GM23338 (cell line): ENCODE results near the gene TBX18. TPM values are rescaled to one million over a fixed set of nuclear protein-coding genes. Genes with fewer than 3 reads are reported as not detected.

ENCODE experiments used
- ATAC-seq: fragments of 200-7000 bp; cut with Tn5 transposase; 3 replicates; pipeline ENCODE4 v1.9.1; 2020
- DNase-seq: peaks from one replicate; pipeline ENCODE4 v3.0.0-alpha.2; 2015; ENCODE audit warnings: low spot score
- H2AFZ ChIP-seq: fragments of 200-600 bp; sonication (generic); 2 replicates; pipeline ENCODE4 v1.8.0; 2016; ENCODE audit warnings: antibody characterized with exemption, mild to moderate bottlenecking, moderate library complexity
- H3F3A ChIP-seq: fragments of 200-600 bp; sonication (generic); replicated peaks from 2 replicates; pipeline ENCODE4 v1.8.0; 2017; ENCODE audit warnings: antibody characterized with exemption, mixed run types, low read depth
- H3K27ac ChIP-seq: fragments of 200-600 bp; sonication (generic); 2 replicates; pipeline ENCODE4 v1.6.1; 2016; ENCODE audit warnings: low read depth
- H3K27me3 ChIP-seq: fragments of 200-600 bp; sonication (generic); 2 replicates; pipeline ENCODE4 v1.8.0; 2016; ENCODE audit warnings: mild to moderate bottlenecking, mixed run types, moderate library complexity; ENCODE audit not compliant: insufficient read depth
- H3K36me3 ChIP-seq: fragments of 200-600 bp; sonication (generic); 2 replicates; pipeline ENCODE4 v1.8.0; 2016; ENCODE audit warnings: mild to moderate bottlenecking; ENCODE audit not compliant: insufficient read depth
- H3K4me1 ChIP-seq: fragments of 200-600 bp; sonication (generic); 2 replicates; pipeline ENCODE4 v1.8.0; 2016; ENCODE audit warnings: mild to moderate bottlenecking, moderate library complexity; ENCODE audit not compliant: insufficient read depth
- H3K4me2 ChIP-seq: fragments of 200-600 bp; sonication (generic); 2 replicates; pipeline ENCODE4 v1.7.1; 2017; ENCODE audit warnings: mixed run types
- H3K4me3 ChIP-seq: fragments of 200-600 bp; sonication (generic); 2 replicates; pipeline ENCODE4 v1.6.1; 2016; ENCODE audit warnings: mixed run types
- H3K79me2 ChIP-seq: fragments of 200-600 bp; sonication (generic); replicated peaks from 2 replicates; pipeline ENCODE4 v1.8.0; 2017; ENCODE audit warnings: mild to moderate bottlenecking; ENCODE audit not compliant: insufficient read depth
- H3K9me2 ChIP-seq: fragments of 200-600 bp; sonication (generic); 2 replicates; pipeline ENCODE4 v1.8.0; 2017; ENCODE audit not compliant: insufficient read depth
- H4K20me1 ChIP-seq: fragments of 200-600 bp; sonication (generic); replicated peaks from 2 replicates; pipeline ENCODE4 v1.8.0; 2017; ENCODE audit warnings: mild to moderate bottlenecking; ENCODE audit not compliant: insufficient read depth
- H3K27ac Mint-ChIP-seq: 2 replicates; pipeline ENCODE4 v1.8.0; 2020; ENCODE audit warnings: inconsistent platforms, mild to moderate bottlenecking, moderate library complexity, mixed read lengths
- H3K27me3 Mint-ChIP-seq: 3 replicates; pipeline ENCODE4 v1.8.0; 2022; ENCODE audit warnings: low read depth, mild to moderate bottlenecking, moderate library complexity, mixed read lengths, inconsistent platforms; ENCODE audit not compliant: insufficient read depth, poor library complexity
- H3K36me3 Mint-ChIP-seq: 3 replicates; pipeline ENCODE4 v1.8.0; 2021; ENCODE audit warnings: low read depth, mild to moderate bottlenecking, inconsistent platforms, moderate library complexity, mixed read lengths
- H3K4me1 Mint-ChIP-seq: 3 replicates; pipeline ENCODE4 v1.8.0; 2020; ENCODE audit warnings: mild to moderate bottlenecking, inconsistent platforms, mixed read lengths
- H3K4me3 Mint-ChIP-seq: 3 replicates; pipeline ENCODE4 v1.8.0; 2021; ENCODE audit warnings: moderate library complexity, mild to moderate bottlenecking, inconsistent platforms, mixed read lengths
- H3K9me3 Mint-ChIP-seq: 3 replicates; pipeline ENCODE4 v1.8.0; 2020; ENCODE audit warnings: moderate library complexity, mild to moderate bottlenecking, inconsistent platforms, mixed read lengths
- CREB1 ChIP-seq: fragments of 250-450 bp; sonication (Bioruptor Pico); IDR thresholded peaks from 2 replicates; pipeline ENCODE4 v1.5.0; 2020; ENCODE audit warnings: low read depth, mild to moderate bottlenecking, moderate library complexity
- CTCF ChIP-seq, 2 experiments: fragments of 200-600 bp in 1 of 2; sonication (generic) in 1 of 2; conservative IDR thresholded peaks; 2 replicates each; pipeline versions ENCODE4 v1.5.1 to v1.6.1; 2016 to 2017; ENCODE audit warnings: antibody characterized with exemption in 2 of 2, low read depth in 2 of 2, mild to moderate bottlenecking in 2 of 2, moderate library complexity in 1 of 2
- ETS1 ChIP-seq: IDR thresholded peaks from 2 replicates; pipeline ENCODE4 v1.6.1; 2016; ENCODE audit warnings: antibody characterized with exemption
- REST ChIP-seq: IDR thresholded peaks from one replicate; pipeline ENCODE4 v1.6.1; 2018; ENCODE audit warnings: antibody characterized with exemption; ENCODE audit not compliant: unreplicated experiment
- STAT1 ChIP-seq: IDR thresholded peaks from one replicate; pipeline ENCODE4 v1.6.1; 2016; ENCODE audit warnings: antibody characterized with exemption; ENCODE audit not compliant: unreplicated experiment
- ZNF114 ChIP-seq: fragments of 250-450 bp; sonication (Bioruptor Pico); IDR thresholded peaks from 2 replicates; pipeline ENCODE4 v1.5.0; 2020; ENCODE audit warnings: mild to moderate bottlenecking, moderate library complexity
- ZNF331 ChIP-seq: fragments of 250-450 bp; sonication (Bioruptor Pico); IDR thresholded peaks from 2 replicates; pipeline ENCODE4 v1.5.0; 2020; ENCODE audit warnings: low read depth, mild to moderate bottlenecking, moderate library complexity
- ZNF462 ChIP-seq: fragments of 250-450 bp; sonication (Bioruptor Pico); IDR thresholded peaks from 2 replicates; pipeline ENCODE4 v1.5.0; 2020; ENCODE audit warnings: mild to moderate bottlenecking, moderate library complexity
- polyA plus RNA-seq: library from polyadenylated mRNA; unstranded; fragments of >200 nt; fragmentation: Nextera tagmentation; extraction: Ambion mirVana; gene quantifications from 2 replicates; pipeline ENCODE4 v1.2.1, GENCODE V29; 2016
- total RNA-seq: library from RNA; depleted of rRNA; stranded (reverse); fragments of >200 nt; shearing (Covaris generic); gene quantifications from 2 replicates; pipeline ENCODE4 v1.2.3, GENCODE V29; 2014

TBX18 gene
- total and polyA plus RNA-seq, 2 experiments from 2014 or later = 0.03 TPM; not detected in 1

- no peak for TF ChIP-seq ZNF462 (CRISPR knock-in tag)
- no peak for TF ChIP-seq STAT1
- no peak for TF ChIP-seq REST
Observed at GRCh38 chr6:84811351-84811750, 47.0 kb upstream of the TBX18 start (continued).

GRCh38 chr6:84809455-84809854 is 45.1 kb upstream of the TBX18 start:
- H3K4me2 ChIP-seq = no peak overlapping the region
- H4K20me1 ChIP-seq = no peaks in the 10 kb centered on the region
- Mint-ChIP-seq H3K4me3 (no peak overlapping the region), H3K27me3 (peaks cover 3% of the 10 kb centered on the region), H3K27ac (0 out of 2 replicates have a peak overlapping the region, but pooled peaks have one; percentile 16), H3K9me3 (no peaks in the 10 kb centered on the region), H3K36me3 (no peaks in the 10 kb centered on the region), H3K4me1 (peaks cover 5% of the 10 kb centered on the region; the same call in 2 of the 3 replicates)
- no peak overlapping the region for H3K27ac ChIP-seq
- peak; percentile 72 for ATAC-seq
- H2AFZ ChIP-seq = no peak overlapping the region
- H3K36me3 ChIP-seq = no peaks in the 10 kb centered on the region
- no peaks in the 10 kb centered on the region for H3K79me2 ChIP-seq
- no peak overlapping the region for H3K4me3 ChIP-seq
- no peaks in the 10 kb centered on the region for H3F3A ChIP-seq
- no peaks in the 10 kb centered on the region for H3K27me3 ChIP-seq
- H3K9me2 ChIP-seq = no peaks in the 10 kb centered on the region
- DNase-seq = peak; percentile 30
- H3K4me1 ChIP-seq = no peaks in the 10 kb centered on the region
- TF ChIP-seq ETS1 = no peak
- TF ChIP-seq CTCF (conservative IDR thresholded peaks at IDR 0.05; ENCODE audit: low read depth in 2 of 2) = no peak
- no peak for TF ChIP-seq ZNF331 (CRISPR knock-in tag)
- TF ChIP-seq STAT1 = no peak
- no peak for TF ChIP-seq ZNF114
- no peak for TF ChIP-seq REST
- no peak for TF ChIP-seq CREB1
